GM21825 (cell line): ENCODE data around the gene KCNG1.

Experiments
- ATAC-seq: cut with Tn5 transposase; IDR thresholded peaks from one replicate; pipeline ENCODE4 v1.9.1; 2021; ENCODE audit warnings: mild to moderate bottlenecking, moderate library complexity; ENCODE audit not compliant: unreplicated experiment

KCNG1 gene

DNA sequence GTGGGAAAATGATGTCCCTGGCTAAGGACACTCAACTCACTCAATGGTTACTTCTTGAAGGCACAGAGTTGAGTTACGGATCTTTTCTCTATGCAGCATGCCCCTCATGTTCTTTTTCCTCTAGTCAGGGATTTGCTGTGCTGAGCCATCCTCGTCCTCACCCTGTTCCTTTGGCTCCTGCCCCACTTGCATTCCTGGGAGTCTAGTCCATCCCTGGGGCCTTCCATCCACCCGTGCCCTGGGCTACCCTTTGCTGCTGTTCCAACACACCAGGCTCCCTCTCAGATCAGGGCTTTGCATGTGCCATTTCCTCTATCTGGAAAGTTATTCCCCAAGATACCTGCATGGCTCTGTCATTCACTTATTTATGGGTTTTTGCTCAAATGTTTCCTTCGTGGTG, 13.3 kb upstream of the KCNG1 start:
- no peak for ATAC-seq

DNA sequence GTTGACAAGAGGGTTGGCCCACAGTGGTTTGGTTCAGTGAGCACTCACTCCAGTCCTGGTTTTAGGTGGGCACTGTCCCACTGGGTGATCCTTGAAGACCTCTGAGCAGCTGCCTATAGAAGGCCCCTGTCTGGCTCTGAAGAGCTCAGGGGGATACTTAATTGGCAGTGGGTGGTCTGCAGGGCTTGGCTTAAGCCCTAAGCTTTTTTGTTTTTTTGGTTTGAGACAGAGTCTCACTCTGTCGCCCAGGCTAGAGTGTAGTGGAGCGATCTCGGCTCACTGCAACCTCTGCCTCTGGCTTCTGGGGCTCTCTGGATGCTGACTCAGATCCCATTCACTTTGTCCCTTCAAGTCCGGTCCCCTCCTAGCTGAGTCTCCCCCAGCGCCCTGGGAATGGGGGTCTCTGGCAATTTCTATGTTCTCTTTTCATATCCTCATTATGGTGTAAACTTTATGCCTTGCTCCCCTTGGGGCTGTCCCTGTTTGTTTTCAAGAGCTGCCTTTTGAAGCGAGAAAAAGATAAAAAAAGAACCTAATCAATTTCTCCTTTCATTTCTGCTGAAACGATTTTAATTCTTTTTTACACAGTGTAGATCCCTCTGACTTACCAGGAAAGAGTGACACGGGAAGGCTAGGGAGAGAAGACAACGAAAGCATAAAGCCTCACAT, 12.2 kb upstream of the KCNG1 start:
- no peak for ATAC-seq

DNA sequence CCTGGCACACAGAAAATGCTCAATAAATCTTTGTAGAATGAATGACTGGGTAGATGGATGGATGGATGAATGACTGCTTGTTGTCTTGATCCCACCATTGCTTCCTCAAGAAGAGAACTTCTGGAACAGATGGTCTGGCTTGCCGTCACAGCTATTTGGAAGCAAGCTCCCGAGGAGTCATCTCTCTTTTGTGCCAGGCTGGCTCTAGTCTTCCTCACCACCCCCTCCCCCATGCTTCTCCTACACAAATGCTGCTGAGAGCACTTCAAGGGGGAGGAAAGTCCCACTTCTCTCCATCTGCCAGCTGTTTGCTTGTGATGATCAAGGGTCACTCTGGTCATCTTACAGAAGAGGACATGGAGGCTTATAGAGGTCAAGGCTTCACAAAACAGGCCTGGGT, 11.6 kb upstream of the KCNG1 start:
- ATAC-seq, result no peak

DNA sequence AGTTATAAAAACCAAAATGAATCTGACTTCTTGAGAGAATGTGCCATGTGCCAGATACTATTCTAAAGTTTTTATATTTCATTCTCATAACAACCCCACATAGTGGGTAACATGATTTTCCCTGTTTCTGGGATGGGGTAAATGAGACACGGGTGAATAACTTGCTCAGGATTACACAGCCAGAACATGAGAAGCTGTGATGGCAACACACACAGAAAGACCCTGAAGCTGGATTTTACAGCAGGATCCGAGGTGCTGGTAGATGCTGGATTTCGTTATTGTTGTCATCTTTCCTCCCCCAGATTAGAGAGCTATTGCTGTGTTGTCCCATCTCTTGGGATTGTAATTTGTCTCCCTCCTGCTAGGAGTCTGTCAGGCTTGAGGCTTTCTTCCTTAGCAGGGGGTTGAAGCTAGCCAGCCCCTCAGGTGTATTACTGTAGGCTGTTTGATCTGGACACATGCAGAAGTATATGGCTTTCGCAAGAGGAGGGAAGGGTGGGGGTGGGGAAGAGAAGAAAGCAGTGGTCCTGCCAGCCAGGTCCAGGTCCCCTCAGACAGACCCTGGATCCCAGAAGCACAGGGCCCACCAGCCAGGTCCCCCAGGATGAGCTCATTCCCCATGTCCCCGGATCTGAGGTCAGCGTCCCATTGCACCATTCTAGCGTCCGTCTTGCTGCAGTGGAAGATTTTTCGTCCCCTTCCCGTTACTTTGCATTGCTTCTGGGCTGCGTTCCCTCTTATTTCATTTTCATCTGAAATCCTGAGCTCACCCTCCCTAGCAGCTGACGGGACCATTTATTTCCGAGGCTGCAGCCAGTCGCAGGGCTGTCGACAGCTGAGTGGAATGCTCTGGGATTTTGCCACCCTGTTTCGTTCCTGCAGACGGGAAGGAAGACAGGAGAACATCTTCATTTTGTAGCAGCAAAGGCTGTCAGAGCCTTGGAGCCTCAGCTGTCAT, 7.3 kb upstream of the KCNG1 start:
- no peak for ATAC-seq

DNA sequence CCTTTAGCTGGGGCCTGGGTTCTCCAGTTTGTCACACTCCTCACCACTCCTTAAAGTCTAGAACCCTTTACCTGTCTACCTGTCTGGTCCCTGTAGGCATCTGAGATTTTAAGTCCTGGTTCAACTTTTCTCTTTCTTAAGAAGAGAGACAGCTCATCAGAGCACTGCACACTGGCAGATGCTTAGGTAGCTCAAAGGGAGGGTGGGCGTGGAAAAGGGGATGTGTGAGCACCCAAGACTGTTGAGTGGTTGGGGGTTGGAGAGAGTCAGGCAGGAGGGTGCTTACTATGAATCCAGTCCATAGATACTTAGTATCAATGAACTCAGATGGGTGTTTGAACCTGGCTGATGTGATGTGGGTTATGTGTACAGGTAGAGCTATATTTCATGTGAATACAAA, 6.6 kb upstream of the KCNG1 start:
- ATAC-seq, result no peak

DNA sequence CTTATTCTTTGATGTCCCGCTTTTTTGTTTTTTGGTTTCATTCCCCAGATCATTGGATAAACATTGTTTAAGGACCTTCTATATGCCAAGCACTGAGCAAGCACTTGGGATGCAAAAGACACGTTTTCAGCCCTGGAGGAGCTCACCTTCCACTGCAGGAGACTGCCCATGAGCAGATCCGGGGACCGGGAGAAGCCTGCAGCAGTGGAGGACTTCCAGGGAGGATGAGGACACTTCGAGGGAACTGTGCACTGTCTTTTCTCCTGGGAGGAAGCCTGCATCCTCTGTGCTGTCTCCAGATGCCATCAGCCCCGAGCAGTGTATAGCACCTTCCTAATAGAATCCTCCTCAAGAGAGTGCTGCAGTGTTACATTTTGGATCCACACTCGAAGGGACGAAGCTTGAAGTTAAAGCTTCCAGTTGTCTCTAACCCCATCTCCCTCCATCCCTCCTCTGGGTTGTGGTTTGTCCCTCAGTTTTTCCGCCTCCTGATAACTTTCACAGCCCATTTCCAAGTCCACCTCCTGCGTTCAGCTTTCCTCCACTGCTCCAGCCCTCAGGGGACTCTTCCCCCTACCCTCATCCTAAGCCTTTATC, 5.8 kb upstream of the KCNG1 start:
- no peak for ATAC-seq

DNA sequence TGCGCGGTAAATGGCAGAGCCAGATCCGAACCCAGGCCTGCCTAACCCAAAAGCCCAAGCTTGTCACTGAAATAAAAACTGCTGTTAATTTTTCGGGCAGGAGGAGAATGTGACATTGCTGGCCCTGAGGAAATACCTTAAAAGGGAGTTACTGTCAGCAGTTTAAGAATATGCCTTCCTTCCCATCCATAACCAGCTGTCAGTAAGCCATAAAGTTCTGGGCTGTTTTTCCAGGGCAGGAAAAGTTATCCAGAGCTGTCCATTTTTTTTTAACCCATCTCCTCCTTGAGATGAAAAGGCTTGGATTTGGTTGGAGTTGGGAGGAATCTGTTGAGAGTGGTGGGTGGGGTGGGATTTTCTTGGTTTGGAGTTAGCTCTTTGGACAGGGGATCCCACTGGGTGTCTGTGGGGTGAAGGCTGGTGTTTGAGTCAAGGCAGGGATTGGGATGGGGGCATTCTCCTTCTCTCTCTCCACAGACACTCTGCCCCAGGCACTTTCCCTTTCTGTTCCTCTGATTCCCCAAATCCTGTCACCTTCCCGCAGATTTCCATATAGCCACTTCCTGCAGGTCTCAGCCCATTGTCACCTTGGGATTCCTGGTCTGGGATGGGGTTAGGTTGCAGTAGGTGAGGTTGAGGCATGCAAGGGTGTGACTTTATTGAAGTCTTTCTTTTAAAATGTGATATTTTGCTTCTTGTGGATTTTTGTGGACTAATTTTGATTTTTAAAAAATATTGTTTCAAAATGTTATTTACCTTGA, 4.3 kb upstream of the KCNG1 start:
- no peak for ATAC-seq

DNA sequence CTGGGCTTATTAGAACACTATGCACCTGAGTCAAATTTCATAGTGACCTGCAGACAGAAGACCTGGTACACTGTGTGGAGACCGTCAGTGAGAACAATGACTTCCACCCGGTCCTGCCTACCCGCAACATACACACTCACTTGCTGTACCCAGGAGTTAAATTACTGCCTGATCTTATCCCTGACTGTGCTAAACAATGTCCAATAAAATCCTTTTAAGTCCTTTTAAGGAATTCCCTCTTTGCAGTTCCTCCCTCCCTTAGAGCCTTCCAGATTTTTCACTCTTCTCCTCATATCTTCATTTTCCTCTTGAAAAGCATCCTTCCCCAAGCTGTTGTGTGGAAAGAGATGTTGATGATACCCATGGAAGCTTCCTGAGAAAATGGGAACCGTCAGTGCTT, 3.4 kb upstream of the KCNG1 start:
- no peak for ATAC-seq

DNA sequence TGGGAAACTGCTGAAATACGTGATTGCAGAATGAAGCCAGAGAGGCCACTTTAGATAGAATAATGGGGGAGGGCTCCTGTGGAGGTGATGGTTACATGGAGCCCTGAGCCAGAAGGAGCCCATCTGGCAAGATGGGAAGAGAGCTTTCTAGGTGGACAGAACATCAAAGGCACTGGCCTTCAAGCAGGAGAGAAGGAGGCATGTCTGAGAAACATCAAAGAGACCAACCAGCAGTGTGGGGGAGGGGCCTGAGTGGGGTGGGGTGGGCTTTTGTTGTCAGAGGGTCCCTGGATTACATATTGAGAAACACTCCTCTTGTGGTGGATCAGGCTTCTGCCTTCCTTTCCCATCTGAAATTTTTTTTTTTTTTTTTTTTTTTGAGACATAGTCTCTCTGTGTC, 1.9 kb upstream of the KCNG1 start:
- ATAC-seq, result no peak

DNA sequence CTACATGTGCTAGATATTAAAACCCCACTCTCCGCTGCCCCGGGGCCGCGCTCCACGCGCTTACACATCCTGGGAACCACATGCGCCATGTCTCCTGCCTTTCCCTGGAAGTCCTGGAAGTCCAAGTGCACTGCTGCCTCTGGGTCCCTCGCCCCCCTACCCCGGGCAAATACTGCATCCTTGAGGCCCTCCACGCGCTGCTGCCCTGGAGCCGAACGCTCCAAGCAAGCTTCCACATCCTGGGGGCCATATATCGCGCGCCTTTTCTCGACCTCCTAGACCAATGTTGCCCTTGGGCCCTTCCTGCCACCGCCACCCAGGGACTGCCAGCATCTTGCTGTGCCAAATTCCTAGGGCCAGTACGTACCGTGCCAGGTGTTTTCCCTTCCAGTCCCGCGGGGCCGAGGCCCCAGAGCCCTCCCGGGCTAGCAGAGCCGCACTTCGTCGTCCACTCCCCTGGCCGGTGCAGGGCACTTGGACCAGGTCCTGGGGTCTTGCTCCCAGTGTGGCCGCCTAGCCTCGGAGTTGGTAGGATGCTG, 779 bp upstream of the KCNG1 start:
- no peak for ATAC-seq

DNA sequence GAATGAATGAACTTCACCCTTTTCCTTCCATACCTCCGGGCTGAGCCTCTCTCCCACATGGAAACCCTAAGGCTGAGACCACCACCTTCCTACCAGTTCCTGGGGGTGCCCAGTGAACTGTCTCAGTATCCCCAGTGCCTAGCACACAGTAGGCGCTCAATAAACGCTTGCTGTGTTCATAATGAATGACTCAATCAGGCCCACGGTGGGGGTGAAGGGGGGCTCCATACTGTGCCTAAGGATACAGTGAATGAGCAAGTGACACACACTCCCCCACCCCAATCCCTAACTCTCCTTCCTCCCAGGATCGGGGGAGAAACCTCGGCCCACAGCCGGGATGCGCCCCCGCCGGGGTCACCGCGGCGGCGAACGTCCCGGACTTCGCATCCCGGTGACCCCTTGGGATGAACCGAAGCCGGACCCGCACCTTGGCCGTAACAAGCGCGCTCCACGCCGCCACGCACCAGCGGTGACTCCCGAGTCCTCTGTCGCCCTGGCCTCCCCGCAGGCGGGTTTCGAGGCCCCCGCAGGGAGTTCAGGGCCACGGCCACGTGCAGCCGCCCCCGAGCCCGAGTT, 592 bp downstream of the KCNG1 start:
- ATAC-seq, result no peak

DNA sequence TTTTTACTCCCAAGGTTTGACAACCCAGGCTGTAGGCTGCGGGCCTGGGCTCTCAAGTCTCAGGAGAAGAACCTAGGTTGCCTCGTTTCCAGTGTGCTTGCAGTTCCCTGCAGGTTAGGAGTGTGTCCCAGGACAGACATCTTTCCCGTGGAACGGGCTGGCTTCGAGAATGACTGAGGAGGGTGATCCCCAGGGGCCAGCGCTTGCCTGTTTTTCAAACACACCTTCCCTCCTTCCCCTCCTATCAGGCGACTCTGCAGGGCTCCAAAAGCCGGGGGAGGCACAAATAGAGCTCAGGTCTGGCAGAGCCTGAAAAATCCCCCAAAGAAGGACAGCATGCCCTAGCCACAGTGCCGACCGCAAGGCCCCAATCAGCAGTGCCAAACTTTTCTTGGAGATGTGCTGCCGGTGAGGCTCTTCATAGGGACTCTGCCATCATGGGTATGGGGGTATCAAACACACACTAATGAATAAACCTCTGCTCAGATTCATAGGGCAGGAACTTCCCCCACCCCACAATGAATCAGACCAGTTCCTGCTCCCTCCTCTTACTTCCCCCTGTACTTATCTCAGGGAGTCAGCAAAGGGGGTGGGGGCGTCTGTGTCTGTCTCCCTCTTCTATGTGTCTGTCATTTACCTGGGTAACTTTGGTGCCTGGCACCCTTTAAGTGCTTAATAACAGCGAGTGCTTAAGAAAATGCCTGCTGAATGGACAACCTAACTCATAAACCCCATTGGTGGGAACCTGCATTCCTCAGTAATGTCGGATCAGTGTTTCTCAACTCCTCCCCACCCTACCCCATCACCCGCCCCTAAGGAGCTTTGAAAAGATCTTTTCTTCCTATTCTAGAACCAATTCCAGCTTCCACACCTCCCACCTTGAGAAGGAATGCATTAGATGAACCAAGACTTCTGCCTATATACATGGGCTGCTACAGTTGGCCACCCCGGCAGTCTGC, 1.6 kb downstream of the KCNG1 start:
- ATAC-seq, result no peak

DNA sequence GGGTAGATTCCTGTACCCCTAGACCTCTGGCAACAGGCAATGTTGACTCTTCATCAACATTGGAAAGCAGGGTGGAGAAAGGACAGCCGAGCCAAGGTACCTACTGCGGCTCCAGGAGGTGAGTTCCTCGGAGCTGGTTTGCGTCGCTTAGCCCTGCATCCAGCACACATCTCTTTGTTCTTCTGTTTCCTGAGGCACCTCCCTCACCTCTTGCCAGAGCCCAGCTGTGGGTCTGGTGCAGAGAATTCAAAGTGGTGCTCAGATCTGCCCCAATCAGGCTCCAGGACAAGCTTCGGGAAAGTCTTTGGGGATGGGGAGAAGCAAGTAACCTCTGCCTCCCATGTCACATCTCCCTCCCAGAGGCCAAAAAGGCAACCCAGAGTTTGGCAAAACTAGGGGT, 2.2 kb downstream of the KCNG1 start:
- ATAC-seq, result no peak

DNA sequence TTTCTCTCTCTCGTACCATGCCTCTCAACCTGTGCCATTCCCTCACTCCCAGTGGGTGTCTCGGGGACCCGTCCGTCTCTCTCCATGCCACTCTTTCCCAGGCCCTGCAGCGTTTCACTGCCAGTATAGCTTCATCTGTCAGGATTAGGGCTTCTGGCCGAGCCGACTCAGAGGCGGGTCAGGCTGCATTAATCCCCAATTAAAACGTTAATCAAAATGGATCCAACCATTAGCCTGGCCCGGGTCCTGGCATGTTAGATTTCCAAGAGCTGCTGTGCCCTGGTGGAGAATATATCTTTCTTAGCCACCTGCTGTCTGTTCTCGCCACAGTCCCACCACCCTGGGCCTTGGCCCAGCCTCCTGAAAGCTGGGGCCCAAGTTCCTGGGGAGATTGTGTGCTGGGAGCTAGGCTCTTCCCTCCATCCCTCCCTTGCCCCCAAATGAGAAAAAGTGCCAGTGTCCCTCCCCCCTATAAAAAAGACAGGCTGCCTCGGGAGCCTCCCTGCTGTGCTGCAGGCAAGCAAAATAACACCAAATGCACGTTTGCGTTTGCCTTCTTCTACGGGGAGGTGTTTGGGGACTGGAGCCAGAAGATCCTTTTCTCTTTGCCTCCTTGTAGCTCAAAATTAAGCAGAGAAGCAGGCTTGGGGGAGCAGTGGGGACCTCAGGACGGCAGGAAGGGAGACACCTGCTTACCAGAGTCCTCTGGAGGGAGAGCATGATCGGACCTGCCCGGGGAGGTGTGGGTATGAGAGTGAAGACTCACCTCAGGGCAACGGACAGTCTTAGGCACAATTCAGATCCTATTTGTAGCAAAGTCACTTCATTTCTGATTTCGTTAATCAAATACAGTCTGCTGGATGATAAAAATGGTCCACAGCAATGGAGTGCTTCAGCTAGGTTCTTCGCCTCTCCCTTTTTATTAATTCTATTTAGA, 3.0 kb downstream of the KCNG1 start:
- ATAC-seq, result no peak

DNA sequence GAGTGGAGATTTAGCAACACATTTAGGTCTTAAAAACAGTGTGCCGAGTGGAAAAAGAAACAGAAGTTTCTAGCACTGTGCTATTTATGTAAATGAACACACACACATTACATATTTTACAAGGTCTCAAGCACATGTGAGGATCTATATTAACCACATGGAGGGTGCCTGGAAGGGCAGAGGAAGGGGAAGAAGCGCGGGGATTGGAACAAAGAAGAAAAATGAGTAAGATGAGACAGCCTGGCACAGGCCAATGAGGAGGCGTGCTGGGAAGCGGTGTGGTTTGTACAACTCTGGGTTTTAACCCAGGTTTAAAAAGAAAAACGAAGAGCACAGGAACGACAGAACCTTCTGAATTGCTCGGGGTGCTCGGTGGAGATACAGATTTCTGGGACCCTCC, 5.7 kb downstream of the KCNG1 start:
- no peak for ATAC-seq

DNA sequence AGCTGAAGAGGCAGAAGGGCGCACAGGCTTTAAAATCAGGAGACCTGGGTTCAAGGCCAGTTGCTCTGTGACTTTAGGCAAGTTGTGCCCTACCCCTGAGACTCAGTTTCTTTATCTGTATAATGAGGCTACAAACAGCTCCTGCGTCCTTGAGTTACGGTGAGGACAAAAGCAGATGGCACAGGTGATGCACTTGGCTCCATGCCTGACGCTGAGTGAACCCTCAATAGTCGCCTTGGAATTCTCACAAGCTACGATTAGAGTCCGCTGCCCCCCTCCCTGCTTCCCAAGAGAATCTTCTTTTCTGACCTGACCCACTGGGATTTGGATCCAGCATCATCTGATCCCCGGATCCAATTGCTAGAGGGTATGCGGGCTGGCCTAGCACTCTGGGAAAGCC, 6.4 kb downstream of the KCNG1 start:
- no peak for ATAC-seq

DNA sequence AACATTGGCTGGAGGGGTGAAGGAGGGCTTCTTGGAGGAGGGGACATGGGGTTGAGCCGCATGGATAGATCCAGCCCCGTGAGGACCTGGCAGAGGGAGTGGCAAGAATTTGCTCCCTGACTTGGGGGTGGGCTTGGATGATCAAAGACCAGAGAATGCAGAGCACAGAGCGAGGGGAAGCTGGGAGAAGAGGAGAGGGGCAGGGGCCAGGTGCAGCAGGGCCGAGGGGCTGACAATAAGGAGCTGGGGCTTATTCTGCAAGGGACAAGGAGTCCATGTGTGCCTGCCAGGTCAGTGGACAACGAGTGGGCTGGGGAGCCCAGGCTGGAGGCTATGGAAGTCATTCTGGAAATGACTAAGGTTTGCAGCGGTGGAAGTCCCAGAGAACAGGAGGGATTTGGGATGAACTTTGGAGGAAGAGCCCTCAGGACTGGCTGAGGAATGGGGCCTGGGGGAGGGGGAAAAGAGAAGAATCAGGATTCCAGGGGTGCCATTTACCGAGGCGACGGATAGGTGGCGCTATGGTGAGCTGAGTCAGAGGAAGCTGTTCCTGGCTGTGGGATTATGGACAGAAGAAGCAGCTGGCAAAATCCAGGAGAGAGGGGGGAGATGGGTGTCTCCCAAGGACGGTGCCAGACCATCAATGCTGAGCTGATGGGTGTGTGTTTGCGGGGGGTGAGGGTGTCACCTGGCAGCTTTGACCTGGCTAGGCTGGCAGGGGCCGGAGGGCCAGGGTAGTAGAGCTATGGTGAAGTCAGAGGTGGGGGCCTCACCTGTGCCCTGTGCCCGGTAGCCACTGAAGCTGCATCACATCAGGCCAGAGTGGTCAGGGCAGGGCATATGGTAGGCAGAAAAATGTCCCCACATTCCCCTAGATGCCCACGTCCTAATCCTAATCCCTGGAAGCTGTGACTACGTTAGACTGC, 7.8 kb downstream of the KCNG1 start:
- ATAC-seq, result no peak
